NCI-H526 (cell line): ENCODE results near the gene CD1C.

Experiments
- DNase-seq, 2 experiments: peaks; one replicate each; lab custom pipeline; 2025; lab: John Stamatoyannopoulos, UW

The CD1C gene

GRCh38 chr1:158329300-158329699, 39.6 kb downstream of the CD1C start:
- no peak for DNase-seq

- peak in 1 of 2 experiments; percentile 30 for DNase-seq
These were observed 40.0 kb downstream of the CD1C start for GRCh38 chr1:158329733-158330132.

GRCh38 chr1:158330391-158331105, 40.8 kb downstream of the CD1C start:
- DNase-seq, result no peak

DNA sequence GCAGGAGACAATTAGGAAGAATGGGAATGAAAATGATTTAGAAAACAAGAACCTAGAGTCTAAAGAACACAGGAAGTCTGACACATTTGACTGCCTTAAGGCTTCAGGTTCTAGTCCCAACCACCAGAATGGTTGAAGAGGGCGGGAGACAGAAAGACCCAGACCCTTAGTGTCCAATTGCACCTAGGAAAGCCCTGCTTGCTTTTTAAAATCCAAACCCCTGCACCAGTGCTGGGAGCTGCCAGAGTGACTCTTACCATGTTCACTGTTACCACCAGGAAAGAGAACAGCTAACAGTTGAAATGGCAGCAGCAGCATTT, 41.3 kb downstream of the CD1C start:
- DNase-seq, result no peak

- DNase-seq, result no peak
These were observed 41.9 kb downstream of the CD1C start, which contains the start of gene CD1B for GRCh38 chr1:158331481-158332150. Gene CD1B (minus strand): TSS chr1:158331531. CDS start chr1:158331423, 108 bp downstream.

- no peak for DNase-seq
These were observed 43.9 kb downstream of the CD1C start for GRCh38 chr1:158333405-158334155.

DNA sequence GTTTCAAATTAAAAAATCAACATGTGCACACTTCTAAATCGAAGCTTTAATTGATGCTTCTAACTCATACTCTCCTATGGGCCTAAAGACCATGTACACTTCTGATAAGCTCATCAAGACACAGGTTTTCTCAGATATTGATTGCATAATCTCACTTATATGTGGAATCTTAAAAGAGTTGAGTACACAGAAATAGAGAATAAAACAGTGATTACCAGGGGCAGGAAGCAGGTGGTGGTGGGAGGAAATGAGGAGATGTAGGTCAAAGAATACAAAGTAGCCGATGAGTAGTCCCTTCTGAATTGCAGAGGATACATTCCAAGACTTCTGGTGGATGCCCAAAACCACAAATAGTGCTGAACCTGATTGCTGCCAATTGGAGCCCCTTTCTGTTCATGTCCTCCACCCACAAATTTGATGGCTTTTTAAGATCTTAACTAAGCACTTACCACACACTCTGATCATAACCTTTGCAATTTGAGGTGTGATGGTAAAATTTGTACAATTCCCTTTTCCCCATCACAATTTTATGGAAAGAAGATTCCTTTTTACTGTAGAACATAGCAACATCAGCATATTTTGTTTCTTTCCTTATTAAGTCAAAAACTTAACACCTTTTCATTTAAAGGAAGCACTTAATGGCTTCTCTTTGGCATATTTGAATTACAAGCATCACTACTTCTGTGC, 44.9 kb downstream of the CD1C start:
- DNase-seq, result no peak

DNA sequence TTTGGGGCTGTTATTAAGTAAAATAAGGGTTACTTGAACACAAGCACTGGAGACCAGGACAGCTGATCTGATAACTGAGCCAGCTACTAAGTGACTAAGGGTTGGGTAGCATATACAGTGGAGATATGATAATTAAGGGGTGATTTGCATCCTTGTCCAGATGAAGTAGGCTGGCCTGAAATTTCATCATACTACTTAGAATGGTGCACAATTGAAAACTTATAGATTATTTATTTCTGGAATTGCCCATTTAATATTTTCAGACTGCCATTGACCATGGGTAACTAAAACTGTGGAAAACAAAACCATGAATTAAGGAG, 45.5 kb downstream of the CD1C start:
- DNase-seq, result peak in 1 of 2 experiments; percentile 19

- DNase-seq, result peak in 1 of 2 experiments; percentile 15
These were observed 46.7 kb downstream of the CD1C start for GRCh38 chr1:158336413-158336812.
